GM19372 (cell line): ENCODE measurements around the gene LRIG1.

Experiments
- ATAC-seq: cut with Tn5 transposase; IDR thresholded peaks from one replicate; pipeline ENCODE4 v1.9.1; 2021; ENCODE audit warnings: mild to moderate bottlenecking, low read depth, moderate library complexity; ENCODE audit not compliant: unreplicated experiment

The LRIG1 gene

GRCh38 chr3:66507423-66508260, 6.8 kb upstream of the LRIG1 start:
- ATAC-seq = no peak

DNA sequence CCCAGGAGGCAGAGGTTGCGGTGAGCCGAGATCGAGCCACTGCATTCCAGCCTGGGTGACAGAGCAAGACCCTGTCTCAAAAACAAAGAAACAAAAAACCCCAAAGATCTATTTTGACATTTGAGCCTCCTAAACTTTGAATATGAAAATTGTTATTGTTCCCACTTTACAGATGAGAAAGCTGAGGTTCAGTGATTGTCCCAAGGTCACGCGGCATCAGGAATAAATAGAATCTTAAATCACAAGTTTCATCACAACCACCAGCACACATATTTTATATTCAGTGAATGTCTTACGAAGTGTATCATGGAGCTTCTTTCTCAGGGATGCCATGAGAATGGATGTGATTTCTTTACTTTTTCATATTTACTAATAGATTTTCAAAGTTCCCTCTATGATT, 5.3 kb upstream of the LRIG1 start:
- ATAC-seq = no peak

GRCh38 chr3:66504850-66505641, 4.2 kb upstream of the LRIG1 start:
- ATAC-seq = no peak

GRCh38 chr3:66502981-66503380, 2.2 kb upstream of the LRIG1 start:
- no peak for ATAC-seq

GRCh38 chr3:66502245-66502874, 1.5 kb upstream of the LRIG1 start:
- no peak for ATAC-seq

- ATAC-seq = no peak
Observed at GRCh38 chr3:66501483-66502244, 842 bp upstream of the LRIG1 start.

GRCh38 chr3:66499881-66500575, 794 bp downstream of the LRIG1 start:
- ATAC-seq = peak; percentile 13

- no peak for ATAC-seq
Observed at GRCh38 chr3:66498687-66499621, 1.9 kb downstream of the LRIG1 start.

DNA sequence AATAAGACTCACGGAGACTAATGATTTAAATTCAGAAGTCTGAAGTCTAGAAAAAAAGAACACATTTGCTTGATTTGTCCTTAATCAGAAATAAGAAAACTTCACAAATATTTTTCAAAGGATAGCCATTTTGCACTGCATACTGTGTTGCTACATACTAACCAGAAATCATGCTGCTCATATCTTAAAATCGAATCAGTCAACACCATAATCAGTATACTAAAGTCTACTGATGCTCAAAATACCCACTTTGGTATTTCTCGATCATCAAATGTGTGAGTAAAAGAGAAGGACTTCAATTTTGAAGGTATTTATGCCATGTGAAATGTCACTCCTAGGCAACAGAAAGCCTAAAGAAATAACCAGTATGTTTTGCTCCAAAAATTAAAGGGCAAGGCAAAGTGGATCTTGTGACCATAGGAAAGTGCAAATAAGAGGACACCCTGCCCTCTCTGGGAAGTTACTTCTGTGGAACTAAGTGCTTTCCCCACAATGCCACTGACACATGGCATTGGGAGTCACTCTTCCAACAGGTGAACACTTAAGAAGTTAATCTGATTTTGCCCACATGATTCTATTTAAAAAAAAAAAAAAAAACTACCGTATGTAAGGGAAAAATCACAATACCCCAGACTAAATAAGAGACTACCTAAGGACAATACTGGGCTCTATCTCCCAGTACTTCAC, 2.7 kb downstream of the LRIG1 start:
- no peak for ATAC-seq

DNA sequence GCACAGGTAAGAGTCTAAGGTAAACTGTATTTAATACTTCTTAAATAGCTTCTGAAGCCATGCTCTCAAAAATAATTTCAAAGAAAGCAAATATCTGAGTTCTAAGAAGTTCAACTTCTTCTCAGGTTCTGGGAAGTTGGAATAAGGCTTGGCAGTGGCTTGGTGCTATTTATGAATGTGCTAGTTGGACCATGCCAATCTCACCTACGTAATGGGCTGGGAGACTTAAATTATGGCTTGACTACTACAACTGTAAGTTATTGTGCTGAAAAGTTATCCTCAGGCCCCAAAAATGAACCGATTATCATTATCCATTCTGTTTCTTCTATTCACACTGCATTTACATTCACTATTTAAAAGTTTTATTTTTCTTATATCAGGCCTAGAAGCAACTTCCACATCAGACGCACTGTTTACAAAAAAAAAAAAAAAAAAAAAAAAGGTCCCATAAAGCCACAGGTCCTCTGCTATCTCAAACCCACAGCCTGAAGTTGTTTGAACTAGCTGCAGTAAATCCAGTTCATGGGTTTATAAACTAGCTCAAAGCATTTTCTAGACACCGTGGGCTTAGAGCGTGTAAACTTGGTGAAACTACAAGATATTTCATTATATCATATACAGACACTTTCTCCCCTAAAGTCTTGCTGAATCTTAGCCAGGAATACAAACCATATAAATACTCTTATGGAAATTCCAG, 3.4 kb downstream of the LRIG1 start:
- ATAC-seq = no peak

DNA sequence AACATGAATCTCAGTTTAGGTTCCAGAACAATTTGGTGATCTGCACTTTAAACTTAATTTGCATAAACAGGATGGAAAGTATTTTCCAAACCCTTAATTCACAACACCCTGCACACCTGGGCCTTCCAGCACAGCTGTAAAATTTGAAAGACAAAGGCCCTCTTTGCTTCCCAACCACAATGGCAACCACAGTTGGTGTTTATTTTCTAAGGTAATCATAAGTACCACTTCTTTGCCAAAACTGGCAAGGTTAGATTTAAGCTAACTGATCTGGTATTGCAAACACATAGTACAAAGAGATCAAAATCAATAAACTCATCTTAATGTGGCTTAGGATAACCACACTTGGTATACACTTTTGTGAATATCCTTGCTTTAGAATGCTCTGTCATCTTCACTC, 4.1 kb downstream of the LRIG1 start:
- ATAC-seq = no peak

DNA sequence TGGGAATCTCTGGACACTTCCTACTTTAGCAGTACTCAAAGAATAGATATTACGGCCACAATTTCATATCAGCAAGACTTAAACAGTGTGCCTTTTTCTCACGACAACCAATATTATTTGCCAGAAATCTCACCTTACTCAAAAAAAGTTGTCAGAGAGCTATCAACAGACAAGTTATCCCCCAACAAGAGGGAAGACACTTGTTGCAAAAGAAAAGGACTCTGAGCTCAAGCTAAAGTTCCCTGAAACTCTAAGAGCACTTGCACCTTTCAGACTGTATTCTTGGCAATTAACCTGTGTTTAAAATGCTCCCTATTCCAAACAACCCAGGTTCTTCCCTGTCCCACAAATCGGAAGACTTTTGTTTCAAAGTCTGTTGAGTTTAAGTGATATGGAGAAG, 4.5 kb downstream of the LRIG1 start:
- no peak for ATAC-seq

DNA sequence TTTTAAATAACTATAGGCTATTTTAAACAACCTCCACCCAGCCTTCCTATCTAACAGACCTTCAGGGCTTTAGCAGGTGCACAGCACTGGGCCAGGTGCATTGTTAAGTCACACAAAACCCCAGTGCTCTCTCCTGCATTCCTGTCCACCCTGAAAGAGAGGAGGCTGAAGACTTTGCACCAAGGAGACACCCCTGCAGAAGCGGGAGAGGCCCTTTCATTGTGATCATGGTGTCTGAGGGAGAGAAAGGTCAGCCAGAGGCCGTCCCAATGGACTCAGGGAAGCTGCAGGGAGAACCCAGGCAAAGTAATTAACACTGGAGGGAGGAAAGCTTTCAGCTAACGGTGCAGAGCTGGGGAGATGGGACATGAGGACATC, 5.2 kb downstream of the LRIG1 start:
- ATAC-seq = no peak

DNA sequence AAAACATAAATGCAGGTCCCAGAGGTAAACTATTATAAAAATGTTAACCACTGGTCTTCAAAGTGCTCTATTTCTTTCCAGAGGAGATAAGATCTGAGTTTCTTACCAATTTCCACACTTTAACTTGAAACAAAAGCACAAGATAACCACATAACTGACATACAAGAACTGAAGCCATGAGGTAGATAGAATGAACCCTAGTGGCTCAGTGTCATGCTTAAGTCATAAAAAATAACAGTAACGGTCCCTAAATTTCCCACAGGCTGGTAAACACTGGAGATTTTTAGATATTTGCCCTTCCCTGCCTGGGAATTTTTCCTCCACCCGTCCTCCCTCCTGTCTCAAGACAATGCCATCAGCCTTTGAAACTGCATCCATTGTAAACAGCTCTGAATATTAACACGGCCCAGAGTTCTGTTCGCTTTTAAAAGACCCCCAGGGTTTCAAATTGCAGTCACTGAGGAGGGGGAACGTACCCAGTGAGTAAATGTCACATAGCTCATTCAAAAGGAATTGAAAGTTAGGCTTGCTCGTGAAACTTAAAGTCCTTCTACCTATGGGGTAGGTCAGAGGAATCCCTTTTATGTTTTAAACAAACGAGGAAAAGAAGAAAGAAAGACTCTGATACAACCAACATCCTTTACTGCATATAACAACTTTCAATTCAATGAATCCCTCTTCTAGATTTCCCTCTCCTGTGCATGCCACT, 5.7 kb downstream of the LRIG1 start:
- ATAC-seq = no peak

DNA sequence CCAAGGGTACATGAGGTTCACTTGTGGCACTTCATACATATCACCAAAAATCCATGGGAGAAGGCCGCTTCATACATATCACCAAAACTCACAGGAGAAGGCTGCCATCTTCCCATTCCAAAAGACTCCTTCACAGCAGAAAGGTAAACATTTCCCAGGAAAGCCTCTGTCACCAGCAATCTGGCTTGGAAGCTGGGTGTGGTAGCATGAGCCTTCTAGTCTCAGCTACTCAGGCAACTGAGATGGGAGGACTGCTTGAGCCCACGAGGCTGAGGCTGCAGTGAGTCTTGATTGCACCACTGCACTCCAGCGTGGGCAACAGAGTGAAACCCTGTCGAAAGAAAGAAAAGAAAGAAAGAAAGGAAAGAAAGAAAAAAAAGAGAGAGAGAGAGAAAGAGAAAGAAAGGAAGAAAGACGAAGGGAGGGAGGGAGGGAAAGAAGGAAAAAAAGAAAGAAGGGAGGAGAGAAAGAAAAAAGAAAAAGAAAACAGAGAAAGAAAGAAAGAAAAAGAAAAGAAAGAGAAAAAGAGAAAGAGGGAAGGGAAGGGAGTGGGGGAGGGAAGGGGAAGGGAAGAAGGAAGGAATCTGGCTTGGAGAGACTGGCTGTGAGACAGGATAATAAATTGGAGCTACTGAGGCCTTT, 7.2 kb downstream of the LRIG1 start:
- ATAC-seq = no peak

- ATAC-seq = no peak
Observed at GRCh38 chr3:66492672-66493071, 8.2 kb downstream of the LRIG1 start.

DNA sequence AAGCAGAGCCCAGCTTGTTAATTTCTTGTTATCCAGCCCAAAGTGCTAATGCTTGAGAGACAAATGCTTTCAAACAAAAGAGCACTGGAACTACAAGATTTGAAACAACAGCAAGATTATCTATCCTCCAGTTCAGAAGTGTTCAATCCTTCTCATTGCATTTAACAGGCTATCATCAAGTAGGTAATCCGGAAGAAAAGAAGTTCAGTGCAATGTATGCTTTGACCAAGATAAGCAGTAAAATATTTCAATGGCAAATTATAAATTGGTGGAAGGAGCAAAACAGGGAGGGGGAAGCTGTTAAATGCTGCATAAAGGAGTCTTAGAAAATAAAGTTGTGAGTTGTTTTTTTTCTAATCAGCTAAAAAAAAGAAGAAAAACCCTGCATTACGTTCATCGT, 8.8 kb downstream of the LRIG1 start:
- ATAC-seq = no peak
